HepG2 (cell line): ENCODE data around the gene CHST10.

ENCODE experiments used
- CTCF ChIP-seq: sonication (generic); formaldehyde crosslinking; IDR thresholded peaks from 2 replicates; pipeline ENCODE4 v1.5.0; 2020; ENCODE audit warnings: mild to moderate bottlenecking, missing genetic modification reagents, moderate library complexity
- EZH2 ChIP-seq: conservative IDR thresholded peaks from 2 replicates; pipeline ENCODE4 v1.6.1; 2012; ENCODE audit warnings: mild to moderate bottlenecking, low read depth, low read length, moderate library complexity
- SMARCE1 ChIP-seq: fragments of 450-650 bp; IDR thresholded peaks from 2 replicates; pipeline ENCODE4 v1.6.1; 2017; ENCODE audit warnings: borderline replicate concordance

- no peak for TF ChIP-seq EZH2
- no peak for TF ChIP-seq CTCF
- no peak for TF ChIP-seq SMARCE1
Measured at GRCh38 chr2:100380681-100381080, 36.8 kb downstream of the CHST10 start.
